GM23248 (cell line): ENCODE data around the gene IFI16.

Experiments
- EZH2 ChIP-seq: fragments of 200-600 bp; sonication (generic); IDR thresholded peaks from 2 replicates; pipeline ENCODE4 v1.6.1; 2018; ENCODE audit warnings: antibody characterized with exemption, mild to moderate bottlenecking; ENCODE audit not compliant: insufficient read depth, poor library complexity, severe bottlenecking
- EZH2phosphoT487 ChIP-seq: fragments of 200-600 bp; sonication (generic); IDR thresholded peaks from 2 replicates; pipeline ENCODE4 v1.6.1; 2018; ENCODE audit warnings: antibody characterized with exemption, moderate library complexity, mild to moderate bottlenecking, low read depth; ENCODE audit not compliant: insufficient read depth

DNA sequence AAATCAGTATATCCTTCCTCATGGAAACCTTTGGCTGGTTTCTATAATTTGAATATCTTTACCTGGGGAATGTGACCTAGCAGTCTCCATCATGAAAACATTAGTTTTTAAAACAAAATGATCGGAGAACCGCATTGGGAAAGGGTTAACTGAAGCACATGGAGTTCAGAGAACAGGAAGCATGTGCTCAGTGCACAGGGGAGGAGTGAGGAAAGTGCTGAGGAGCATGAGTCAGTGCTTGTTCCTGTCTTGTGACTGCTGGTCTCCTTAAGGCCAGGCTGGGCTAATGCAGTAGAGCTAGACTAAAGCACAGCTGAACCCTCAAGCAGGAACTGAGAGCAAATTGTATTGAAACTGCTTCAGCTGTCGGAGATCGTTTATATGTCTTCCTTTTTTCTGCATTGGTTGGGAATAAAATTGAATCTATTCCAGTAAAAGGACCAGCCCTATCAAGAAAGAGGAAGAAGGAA is 5.8 kb downstream of the IFI16 start:
- TF ChIP-seq EZH2 (no peak), EZH2phosphoT487 (no peak)
